ENCODE results near the gene CD6. TPM values are rescaled to one million over a fixed set of nuclear protein-coding genes. Genes with fewer than 3 reads are reported as not detected.
"Not testable (repeated sequence)": the region's sequence is repeated elsewhere in the genome, so short reads cannot be mapped to it uniquely, and the experiment has no call there.

The CD6 gene
- total and polyA plus RNA-seq, 9 donors, result 0.42 to 3.4 (median 0.69) TPM

DNA sequence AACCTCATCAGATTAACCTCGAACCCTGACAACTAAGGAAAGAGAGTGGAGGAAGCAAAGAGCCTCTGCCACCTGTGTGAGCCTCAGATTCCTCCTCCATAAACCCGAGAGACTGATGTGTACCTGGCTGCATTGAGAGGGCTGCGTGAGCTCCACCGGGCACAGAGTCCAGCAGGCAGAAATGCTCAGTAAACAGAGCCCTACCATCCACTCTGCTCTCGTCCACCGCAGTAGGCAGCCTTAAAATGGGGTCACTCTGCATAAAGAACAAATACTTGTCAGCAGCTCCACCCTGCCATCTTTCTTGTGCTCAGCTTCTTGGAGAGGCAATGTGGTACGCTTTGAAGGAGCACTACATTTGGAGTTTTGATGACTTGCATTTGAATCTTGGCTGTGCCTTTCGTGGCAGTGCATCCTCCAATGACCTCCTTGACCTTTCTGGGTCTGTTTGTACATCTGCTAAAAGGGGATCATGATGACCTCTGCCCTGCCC is 87.8 kb downstream of the CD6 start:
- intact Hi-C loops (cut with DNase I), result no loop called here

DNA sequence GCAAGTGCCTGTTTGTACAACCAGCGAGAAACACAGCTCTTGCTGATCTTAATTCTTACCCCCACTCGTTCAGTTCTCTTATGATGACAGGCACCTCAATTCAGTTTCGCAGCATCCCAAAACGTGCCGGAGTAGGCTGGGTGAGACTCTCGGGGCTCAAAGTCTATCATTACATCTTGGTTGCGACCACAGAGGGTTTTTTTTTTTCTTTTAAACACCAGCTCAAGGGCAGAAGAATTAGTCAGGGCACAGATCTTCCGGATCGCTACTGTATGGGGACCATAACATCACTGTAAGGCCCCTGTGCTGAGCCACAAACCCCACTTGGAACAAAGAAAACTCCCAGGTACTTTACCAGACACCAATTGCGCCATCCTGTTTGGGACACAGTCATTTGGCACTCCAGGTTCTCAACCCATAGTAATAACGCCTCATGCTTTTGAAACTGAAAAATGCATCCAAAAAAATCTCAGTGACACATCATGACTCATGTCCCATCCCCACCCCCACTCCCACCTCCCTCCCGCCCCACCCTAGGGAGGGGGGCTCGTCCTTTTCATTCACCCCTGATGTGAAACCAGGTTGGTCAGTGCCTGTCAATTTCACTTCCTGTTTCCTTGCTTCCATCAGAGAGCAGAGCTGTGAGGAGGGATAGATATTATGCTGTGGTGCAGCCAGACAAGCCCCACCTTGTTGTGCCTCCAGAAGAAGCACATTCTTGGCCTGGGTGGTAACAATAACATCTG is 89.8 kb downstream of the CD6 start:
- no peak for DNase-seq

More for the DNA sequence above, 87.8 kb downstream of the CD6 start:
- H3K4me1 ChIP-seq (ENCODE audit: insufficient read depth), result no peaks in the 10 kb centered on the region
- 86 to 94% (median 87%) methylated on average over 8 of the region's 8 CpGs for WGBS, 3 donors
- no peak overlapping the region for H3K27ac ChIP-seq
- DNase-seq, result no peak
- no peaks in the 10 kb centered on the region for H3K27me3 ChIP-seq
- no peaks in the 10 kb centered on the region for H3K36me3 ChIP-seq
- H3K4me3 ChIP-seq, result no peak overlapping the region
- no peaks in the 10 kb centered on the region for H3K9me3 ChIP-seq
- TF ChIP-seq, protein P1, sequence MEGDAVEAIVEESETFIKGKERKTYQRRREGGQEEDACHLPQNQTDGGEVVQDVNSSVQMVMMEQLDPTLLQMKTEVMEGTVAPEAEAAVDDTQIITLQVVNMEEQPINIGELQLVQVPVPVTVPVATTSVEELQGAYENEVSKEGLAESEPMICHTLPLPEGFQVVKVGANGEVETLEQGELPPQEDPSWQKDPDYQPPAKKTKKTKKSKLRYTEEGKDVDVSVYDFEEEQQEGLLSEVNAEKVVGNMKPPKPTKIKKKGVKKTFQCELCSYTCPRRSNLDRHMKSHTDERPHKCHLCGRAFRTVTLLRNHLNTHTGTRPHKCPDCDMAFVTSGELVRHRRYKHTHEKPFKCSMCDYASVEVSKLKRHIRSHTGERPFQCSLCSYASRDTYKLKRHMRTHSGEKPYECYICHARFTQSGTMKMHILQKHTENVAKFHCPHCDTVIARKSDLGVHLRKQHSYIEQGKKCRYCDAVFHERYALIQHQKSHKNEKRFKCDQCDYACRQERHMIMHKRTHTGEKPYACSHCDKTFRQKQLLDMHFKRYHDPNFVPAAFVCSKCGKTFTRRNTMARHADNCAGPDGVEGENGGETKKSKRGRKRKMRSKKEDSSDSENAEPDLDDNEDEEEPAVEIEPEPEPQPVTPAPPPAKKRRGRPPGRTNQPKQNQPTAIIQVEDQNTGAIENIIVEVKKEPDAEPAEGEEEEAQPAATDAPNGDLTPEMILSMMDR (IDR thresholded peaks at IDR 0.05), result no peak
- no peak for TF ChIP-seq POLR2A (IDR thresholded peaks at IDR 0.05)
- TF ChIP-seq EP300 (IDR thresholded peaks at IDR 0.05), result no peak

DNA sequence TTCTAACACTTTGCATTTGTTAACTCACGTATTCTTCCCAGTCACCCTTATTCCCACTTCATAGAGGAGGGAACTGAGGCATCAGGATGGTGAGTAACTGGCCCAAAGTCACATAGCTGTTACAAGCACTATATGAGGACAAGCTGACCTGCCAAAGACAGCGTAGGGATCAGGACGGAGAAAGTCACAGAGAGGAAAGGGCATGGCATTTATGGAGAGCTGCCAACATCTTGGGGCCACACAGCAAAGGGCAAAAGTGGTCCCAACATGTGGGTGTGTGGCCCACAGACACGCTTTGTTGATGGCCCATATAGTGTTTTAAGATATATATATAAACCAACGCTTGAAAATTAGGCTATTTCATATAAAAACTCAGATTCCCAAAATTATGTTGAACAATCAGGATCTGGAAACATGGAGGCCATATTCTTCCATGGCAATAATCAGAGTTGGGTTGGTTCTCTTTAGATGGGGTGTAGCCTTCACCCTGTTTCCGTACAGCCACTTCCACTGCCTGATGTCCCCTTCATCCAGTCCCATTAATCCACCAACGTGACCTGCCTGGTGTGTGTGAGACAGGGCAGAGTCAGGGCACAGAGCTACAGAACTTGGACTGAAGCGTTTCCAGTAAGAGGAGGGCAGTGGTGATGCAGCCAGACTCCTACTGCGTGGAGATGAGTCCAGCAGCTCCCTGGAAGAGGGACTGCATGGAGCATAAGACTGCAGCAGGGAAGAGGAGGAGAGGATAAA is 90.9 kb downstream of the CD6 start:
- H3K36me3 ChIP-seq, result no peaks in the 10 kb centered on the region
- TF ChIP-seq EP300 (IDR thresholded peaks at IDR 0.05), result no peak
- TF ChIP-seq POLR2A (IDR thresholded peaks at IDR 0.05), result no peak
- TF ChIP-seq, protein P1 (IDR thresholded peaks at IDR 0.05), result no peak
- WGBS, 3 donors, result 78 to 87% (median 87%) methylated on average over 9 of the region's 9 CpGs
- DNase-seq, result no peak
- intact Hi-C loops (cut with DNase I), result no loop called here
- H3K4me1 ChIP-seq (ENCODE audit: insufficient read depth), result no peaks in the 10 kb centered on the region
- no peaks in the 10 kb centered on the region for H3K27me3 ChIP-seq
- H3K4me3 ChIP-seq, result no peak overlapping the region
- no peaks in the 10 kb centered on the region for H3K9me3 ChIP-seq
- no peak overlapping the region for H3K27ac ChIP-seq

More for the DNA sequence above, 89.8 kb downstream of the CD6 start:
- Histone ChIP-seq H3K9me3 (no peaks in the 10 kb centered on the region), H3K27me3 (no peaks in the 10 kb centered on the region), H3K27ac (no peak overlapping the region), H3K36me3 (no peaks in the 10 kb centered on the region), H3K4me3 (no peak overlapping the region), H3K4me1 (ENCODE audit: insufficient read depth) (no peaks in the 10 kb centered on the region)
- TF ChIP-seq POLR2A (IDR thresholded peaks at IDR 0.05), result no peak
- TF ChIP-seq EP300 (IDR thresholded peaks at IDR 0.05), result no peak
- TF ChIP-seq, protein P1 (IDR thresholded peaks at IDR 0.05), result no peak
- 74 to 79% (median 78%) methylated on average over 13 of the region's 13 CpGs for WGBS, 3 donors
- intact Hi-C loops (cut with DNase I), result no loop called here

DNA sequence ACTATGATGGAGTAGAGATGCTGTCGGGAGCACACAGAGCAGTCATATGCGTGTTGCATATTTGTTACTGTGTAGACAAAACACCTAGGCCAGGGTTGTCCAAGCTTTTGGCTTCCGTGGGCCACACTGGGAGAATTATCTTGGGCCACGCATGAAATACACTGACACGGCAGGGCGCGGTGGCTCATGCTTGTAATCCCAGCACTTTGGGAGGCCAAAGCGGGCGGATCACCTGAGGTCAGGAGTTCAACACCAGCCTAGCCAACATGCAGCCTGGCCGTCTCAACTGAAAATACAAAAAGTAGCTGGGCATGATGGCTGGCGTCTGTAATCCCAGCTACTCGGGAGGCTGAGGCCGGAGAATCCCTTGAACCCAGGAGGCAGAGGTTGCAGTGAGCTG is 93.8 kb downstream of the CD6 start:
- H3K4me3 ChIP-seq; H3K4me1 ChIP-seq (ENCODE audit: insufficient read depth); H3K9me3 ChIP-seq; DNase-seq; H3K27ac ChIP-seq; H3K36me3 ChIP-seq; intact Hi-C loops (cut with DNase I); H3K27me3 ChIP-seq: not testable (repeated sequence)
- 89 to 93% (median 93%) methylated on average over 13 of the region's 13 CpGs for WGBS, 3 donors

Data from ovary (tissue), 9 donors.